ENCODE measurements around the gene NET1. TPM values are rescaled to one million over a fixed set of nuclear protein-coding genes. Genes with fewer than 3 reads are reported as not detected.

The NET1 gene
- total and polyA plus RNA-seq, 2 donors (not counting 3 experiments of a cell fraction or from before 2014, with no cell fraction given): 14.4 to 46.3 TPM

GRCh38 chr10:5456563-5456962, 44.2 kb downstream of the NET1 start:
- peaks cover 2% of the 10 kb centered on the region for H3K79me2 ChIP-seq (ENCODE audit: control insufficient read depth, insufficient read depth, low read length)
- TF ChIP-seq JUN (IDR thresholded peaks at IDR 0.05; ENCODE audit: borderline replicate concordance, insufficient read depth, insufficient read length, low read depth) (no peak), EZH2 (IDR thresholded peaks at IDR 0.05; ENCODE audit: borderline replicate concordance, low read depth, low read length, severe bottlenecking) (no peak), MYC (IDR thresholded peaks at IDR 0.05; ENCODE audit: low read depth, low read length) (no peak), POLR2A (IDR thresholded peaks at IDR 0.05; ENCODE audit: low read depth, low read length) (no peak), FOS (IDR thresholded peaks at IDR 0.05; ENCODE audit: borderline replicate concordance, insufficient read depth, low read length) (no peak), GATA2 (IDR thresholded peaks at IDR 0.05; ENCODE audit: insufficient read depth, insufficient read length, low read depth, low read length) (no peak), POLR2AphosphoS5 (IDR thresholded peaks at IDR 0.05; ENCODE audit: insufficient read depth, low read depth, low read length) (no peak)
- TF ChIP-seq, protein P1, sequence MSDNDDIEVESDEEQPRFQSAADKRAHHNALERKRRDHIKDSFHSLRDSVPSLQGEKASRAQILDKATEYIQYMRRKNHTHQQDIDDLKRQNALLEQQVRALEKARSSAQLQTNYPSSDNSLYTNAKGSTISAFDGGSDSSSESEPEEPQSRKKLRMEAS (IDR thresholded peaks at IDR 0.05; ENCODE audit: insufficient read depth, insufficient read length): no peak
- TF ChIP-seq, protein P2, sequence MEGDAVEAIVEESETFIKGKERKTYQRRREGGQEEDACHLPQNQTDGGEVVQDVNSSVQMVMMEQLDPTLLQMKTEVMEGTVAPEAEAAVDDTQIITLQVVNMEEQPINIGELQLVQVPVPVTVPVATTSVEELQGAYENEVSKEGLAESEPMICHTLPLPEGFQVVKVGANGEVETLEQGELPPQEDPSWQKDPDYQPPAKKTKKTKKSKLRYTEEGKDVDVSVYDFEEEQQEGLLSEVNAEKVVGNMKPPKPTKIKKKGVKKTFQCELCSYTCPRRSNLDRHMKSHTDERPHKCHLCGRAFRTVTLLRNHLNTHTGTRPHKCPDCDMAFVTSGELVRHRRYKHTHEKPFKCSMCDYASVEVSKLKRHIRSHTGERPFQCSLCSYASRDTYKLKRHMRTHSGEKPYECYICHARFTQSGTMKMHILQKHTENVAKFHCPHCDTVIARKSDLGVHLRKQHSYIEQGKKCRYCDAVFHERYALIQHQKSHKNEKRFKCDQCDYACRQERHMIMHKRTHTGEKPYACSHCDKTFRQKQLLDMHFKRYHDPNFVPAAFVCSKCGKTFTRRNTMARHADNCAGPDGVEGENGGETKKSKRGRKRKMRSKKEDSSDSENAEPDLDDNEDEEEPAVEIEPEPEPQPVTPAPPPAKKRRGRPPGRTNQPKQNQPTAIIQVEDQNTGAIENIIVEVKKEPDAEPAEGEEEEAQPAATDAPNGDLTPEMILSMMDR (IDR thresholded peaks at IDR 0.05; ENCODE audit: extremely low read depth in 1 of 2, insufficient read depth in 1 of 2, low read depth in 1 of 2, low read length in 2 of 2): no peak
- no peak overlapping the region for H3K4me2 ChIP-seq (ENCODE audit: insufficient read depth, low read length)
- H3K36me3 ChIP-seq (ENCODE audit: control insufficient read depth in 2 of 2, extremely low read depth in 1 of 2, insufficient read depth in 2 of 2, low read length in 2 of 2): peaks cover 23 to 34% of the 10 kb centered on the region in 2 experiments
- BruUV-seq (replicated peaks): no TSS peak
- ChIA-PET CTCF (interaction anchor here (1.0 to 3.9 kb wide), 2 partner anchors 11 to 166 kb away, joined by 5 to 29 read pairs; no protein-coding TSS in a partner anchor), POLR2A (no interaction called here)
- H3K9me3 ChIP-seq (replicated peaks; ENCODE audit: control insufficient read depth, insufficient read depth, low read length): no peaks in the 10 kb centered on the region
- DNase-seq (ENCODE audit: low read depth, low spot score) (no peak), FAIRE-seq (no peak)
- dilution Hi-C loops (cut with MboI; ENCODE audit: extremely low pct_ligation_motif_present, low sequenced_read_pairs) (no loop called here), intact Hi-C loops (cut with micrococcal nuclease) (no loop called here)
- no peaks in the 10 kb centered on the region for H3K9me1 ChIP-seq (replicated peaks; ENCODE audit: control insufficient read depth, extremely low read depth, insufficient read depth, low read length)
- no peaks in the 10 kb centered on the region for H4K20me1 ChIP-seq (replicated peaks; ENCODE audit: control insufficient read depth, extremely low read depth, insufficient read depth, low read length)
- H2AFZ ChIP-seq (ENCODE audit: low read depth, low read length): no peak overlapping the region
- no peak overlapping the region for H3K27ac ChIP-seq (ENCODE audit: insufficient read depth, low read depth, low read length)
- H3K9ac ChIP-seq (replicated peaks; ENCODE audit: extremely low read depth, insufficient read depth, low read length): no peak overlapping the region
- H3K4me3 ChIP-seq (replicated peaks in 1 of 3; ENCODE audit: insufficient read depth in 1 of 3, low read depth in 1 of 3, low read length in 3 of 3): no peak overlapping the region
- no peaks in the 10 kb centered on the region for H3K4me1 ChIP-seq (ENCODE audit: control insufficient read depth, extremely low read depth, insufficient read depth, low read length)
- no peaks in the 10 kb centered on the region for H3K27me3 ChIP-seq (ENCODE audit: control insufficient read depth in 2 of 2, insufficient read depth in 2 of 2, low read length in 2 of 2)
